GM21528 (cell line): ENCODE measurements around the gene EPHA4.

ENCODE experiments used
- ATAC-seq: cut with Tn5 transposase; IDR thresholded peaks from one replicate; pipeline ENCODE4 v1.9.1; 2021; ENCODE audit warnings: mild to moderate bottlenecking, moderate library complexity; ENCODE audit not compliant: unreplicated experiment, low FRiP score

EPHA4 gene

DNA sequence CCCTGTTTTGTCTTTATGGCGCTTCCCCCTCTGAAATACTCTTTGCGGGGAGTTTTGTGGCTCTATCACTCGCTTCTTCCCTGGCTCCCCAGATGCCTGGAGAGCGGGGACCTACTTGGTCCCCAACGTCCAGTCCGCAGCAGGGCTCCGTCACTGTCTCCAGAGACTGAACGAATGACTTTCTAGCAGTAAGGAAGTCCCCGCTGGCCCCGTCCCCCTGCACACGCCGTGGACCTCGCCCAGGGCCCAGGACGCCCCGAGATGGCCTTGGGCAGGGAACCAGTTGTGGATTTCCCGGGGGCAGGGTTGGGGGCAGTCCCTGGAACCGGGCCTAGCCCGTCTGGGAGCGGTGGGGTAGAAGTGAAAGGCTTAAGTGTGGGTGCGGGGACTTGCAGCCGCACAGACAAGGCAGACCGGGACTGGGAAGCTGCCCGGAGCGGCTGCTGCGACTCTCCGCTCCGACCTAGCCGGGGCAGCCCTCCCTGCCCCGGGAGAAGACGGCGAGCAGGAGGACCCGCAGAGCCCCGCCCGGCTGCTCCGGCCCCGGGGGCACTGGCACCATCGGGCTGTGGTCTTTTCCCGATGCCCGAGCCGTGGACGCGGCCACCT lies 821 bp upstream of the EPHA4 start:
- peak; percentile 40 for ATAC-seq

DNA sequence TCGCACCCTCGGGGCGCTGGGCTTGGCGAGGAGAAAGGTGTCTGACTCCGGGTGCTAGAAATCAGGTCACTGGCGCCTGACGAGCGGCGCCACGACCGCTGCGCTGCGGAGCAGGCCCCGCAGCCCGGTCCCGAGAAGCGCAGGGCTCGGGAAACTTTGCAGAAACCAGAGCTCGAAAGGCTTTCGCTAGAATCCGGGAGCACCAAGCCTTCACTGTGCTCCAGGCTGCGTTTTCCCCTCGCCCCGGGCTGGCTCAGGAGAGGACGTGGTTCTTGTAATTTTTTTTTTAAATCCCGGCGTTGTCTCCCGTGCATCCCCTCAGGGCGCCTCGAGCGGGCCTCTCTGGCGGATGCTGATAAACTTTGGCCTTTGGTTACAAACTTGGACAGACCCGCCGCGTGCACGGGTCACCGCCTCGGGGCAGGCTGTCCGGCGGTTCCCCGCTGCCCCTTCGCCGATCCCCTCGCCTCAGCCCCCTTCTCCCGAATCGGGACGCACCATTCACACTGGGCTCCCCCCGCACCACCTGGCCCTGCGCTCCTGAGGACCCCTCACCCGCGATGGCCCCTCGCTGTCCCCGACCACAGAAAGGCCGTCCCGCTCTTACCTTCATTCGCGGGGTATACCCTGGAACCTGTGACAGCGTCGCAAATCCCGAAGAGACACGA lies 419 bp downstream of the EPHA4 start:
- ATAC-seq: peak; percentile 18

DNA sequence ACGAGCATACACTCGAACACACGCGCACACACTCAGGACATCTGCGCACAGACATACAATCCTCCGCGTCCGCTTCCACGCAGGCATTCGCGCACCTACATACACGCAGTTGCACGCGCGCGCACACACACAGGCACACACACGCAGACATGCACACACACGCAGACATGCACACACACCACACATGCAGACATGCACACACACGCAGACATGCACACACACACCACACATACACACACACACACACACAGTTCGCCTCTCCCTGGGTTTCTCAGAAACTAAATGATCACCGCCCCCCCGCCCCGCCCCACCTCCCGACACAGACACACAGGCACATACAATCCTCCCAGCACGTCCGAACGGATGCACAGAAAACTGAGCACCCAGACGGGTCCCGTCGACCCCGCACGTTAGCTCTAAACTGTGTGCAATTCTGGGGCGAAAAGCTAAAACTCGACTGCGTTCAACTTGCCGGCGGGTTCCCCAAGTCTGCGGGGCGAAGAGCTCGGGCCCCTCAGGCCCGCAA lies 1.0 kb downstream of the EPHA4 start:
- ATAC-seq: no peak

DNA sequence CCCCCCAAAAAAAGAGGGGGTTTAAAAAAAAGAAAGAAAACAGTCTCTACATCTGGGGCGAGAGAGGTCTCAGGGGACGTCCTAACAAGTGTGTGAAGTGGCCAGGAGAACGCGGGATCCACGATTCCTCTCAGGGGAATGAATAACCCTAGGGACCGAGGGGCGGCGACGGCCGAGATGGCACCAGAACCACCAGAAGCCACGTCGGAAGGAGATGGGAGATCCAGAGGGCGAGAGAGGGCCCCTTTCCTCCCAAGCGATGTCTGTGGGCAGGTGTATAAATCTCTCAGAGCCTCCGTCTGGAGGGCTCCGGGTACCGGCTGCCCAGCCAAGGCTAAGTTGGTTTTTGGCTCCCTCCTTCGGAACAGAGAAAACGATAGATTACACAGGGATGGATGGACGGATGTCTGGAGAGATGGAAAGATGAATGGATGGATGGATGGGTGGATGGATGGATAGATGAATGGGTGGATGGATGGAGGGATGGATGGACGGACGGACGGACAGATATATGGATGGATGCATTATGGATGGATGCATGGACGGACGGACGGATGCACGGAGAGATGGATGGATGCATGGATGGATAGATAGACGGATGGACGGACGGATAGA lies 1.7 kb downstream of the EPHA4 start:
- no peak for ATAC-seq

DNA sequence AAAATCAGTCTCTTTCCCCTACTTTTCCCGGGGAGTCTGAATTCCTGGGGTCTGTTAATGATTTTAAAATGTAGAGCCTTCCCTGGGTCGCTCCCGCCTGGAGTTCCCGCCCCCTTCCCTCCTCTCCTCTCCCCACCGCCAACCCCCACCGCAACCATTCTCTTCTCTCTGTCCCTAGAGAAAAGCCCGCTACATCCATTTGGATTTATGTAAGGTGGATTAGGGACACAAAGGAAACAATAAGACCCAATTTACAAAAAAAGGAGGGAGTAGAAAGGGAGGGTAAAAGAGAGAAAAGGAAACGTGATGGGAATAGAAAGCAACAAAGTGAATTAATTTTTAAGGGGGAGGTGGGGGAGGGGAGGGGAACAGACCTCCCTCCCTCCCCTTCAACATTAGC lies 2.2 kb downstream of the EPHA4 start:
- ATAC-seq: no peak

DNA sequence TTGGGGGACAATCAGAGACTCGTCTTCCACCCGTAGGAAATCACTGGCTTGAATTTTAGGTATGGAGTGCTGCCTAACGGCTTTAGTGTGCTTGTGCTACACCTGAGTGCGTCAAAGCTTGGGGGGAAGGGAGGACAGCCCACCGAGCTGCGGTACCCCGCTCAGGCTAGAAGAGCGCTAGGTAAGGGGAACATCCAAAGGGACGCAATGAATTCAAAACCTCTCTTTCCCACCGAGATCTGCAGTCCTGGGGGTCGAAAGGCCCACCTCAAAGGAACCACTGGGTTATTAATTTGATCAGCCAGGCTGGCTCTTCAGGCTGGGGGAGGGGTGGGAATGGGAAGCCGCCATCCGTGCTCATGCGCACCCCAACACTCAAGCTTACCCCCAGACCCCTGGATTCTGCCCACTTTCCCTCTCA lies 2.7 kb downstream of the EPHA4 start:
- no peak for ATAC-seq

DNA sequence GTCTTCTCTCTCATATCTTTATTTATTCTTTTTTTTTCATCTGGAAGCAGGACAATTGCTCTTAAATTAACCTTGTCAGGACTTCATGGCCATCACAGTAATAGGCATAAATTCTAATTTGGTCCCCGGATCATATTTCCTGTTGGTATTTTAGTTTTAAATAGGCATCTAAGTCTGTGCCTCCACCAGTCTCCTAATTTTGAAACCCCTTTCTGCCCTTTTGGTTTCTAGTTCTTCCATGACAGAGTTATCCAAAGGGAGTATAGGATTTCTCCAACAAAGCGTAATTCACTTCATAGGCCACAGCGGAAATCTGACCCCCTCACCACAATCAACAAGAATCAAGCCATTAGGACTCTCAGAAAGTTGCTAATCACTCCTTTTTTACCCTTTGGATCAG lies 3.8 kb downstream of the EPHA4 start:
- ATAC-seq: no peak

DNA sequence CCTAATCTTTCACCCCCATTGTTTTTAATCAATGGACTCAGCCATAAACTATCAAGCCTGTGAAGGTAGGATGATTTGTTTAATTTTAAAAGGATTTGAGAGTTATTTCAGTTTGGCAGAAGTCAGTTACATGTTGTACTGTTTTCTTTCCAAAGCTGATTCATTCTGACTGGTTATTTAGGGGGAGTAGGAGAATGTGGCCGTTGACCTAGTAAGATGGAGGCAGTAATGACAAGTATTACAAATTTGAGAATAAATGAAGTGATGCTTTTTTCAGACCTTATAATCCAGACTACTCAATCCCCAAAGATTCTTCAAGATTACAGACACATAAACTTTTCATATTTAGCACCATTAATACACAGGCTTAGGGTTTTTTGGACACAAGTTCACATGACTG lies 4.3 kb downstream of the EPHA4 start:
- no peak for ATAC-seq

DNA sequence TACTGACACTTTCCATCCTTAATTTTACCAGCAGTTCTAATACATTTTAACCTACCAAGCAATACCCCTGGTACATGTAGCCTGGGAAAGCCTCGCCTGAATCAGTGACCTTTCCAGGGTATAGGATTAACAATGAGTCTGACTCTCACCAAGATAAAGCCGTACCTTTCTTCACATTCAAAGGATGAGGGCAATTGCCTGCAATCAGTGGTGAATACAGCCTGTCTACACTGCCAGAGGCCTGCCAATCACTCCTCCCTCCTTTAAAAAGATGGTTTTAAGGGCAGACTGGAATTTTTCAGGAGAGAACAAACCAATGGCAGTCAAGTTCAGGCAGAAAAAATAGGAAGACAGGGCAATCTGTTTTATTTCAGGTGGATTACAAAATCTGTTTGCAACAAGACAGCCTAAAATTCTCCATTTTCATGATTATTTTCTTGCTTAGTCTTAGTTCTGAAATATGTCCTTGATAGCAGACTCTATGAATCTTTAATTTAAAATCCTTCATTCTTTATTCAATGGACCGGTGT lies 4.8 kb downstream of the EPHA4 start:
- no peak for ATAC-seq

DNA sequence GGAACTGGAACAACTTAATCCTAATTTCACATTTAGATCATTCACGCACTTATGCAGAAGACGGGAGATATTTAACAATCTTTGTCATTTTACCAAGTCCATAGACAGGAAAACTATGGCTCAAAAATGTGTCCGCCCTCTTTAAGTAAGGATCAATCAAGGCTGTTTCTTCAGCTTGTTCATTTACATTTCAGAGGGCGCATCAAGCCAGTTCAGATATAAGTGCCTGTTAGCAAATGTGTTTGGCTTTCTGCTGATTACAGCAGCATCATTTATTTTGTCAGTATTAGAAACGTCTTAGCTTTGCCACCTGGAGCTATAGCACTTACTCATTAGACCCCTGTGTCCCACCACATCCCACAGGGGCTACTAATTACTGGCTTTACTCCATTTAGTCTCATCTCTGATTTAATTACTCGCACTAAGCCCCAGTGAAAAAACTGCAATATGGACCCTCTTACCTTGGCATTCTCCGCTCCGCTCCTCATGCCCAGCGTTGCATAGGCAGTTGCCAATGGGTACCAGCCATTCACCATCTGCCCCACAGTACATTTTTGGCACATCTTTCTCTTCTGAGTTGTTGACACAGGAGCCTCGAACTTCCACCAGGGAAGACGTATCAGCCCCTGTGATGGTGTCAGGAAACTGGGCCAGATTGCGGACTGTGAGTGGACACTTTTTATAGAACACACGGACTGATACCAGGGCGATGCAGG lies 8.7 kb downstream of the EPHA4 start:
- ATAC-seq: no peak

DNA sequence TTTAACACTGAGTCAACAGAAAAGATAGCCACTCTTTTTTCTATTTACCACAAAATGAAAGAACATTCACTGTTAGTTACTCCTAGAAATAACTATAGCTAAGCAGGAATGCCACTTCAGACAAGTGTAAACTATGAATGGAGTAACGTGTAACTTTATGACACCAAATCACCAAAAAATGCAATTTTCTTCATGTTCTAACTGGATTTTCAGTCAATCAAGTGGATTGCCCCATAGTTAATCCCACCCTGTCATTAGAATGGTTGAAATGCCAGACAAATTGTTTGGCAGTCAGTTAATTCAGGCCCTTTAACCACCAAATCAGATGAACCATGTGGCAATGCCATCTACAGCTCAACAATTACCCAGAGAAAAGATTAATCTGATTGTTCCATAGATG lies 9.9 kb downstream of the EPHA4 start:
- ATAC-seq: no peak

DNA sequence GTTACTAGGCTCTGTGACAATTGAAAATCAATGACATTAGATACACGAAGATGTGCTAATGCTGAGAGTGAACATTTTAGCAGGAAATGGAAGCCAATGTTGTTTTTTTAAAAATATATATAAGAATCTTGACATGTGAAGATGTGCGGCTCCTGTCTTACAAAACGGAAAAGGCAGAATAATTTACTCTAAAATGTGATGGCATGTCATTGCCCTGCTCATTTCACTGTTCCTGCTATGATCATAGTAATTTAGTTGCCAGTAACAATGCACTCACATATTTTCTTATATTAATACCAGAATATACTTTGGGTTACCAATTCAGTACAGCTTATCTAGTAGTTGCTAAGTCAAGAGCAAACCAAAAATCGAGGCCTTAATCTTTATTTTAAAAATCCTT lies 10.3 kb downstream of the EPHA4 start:
- ATAC-seq: no peak

DNA sequence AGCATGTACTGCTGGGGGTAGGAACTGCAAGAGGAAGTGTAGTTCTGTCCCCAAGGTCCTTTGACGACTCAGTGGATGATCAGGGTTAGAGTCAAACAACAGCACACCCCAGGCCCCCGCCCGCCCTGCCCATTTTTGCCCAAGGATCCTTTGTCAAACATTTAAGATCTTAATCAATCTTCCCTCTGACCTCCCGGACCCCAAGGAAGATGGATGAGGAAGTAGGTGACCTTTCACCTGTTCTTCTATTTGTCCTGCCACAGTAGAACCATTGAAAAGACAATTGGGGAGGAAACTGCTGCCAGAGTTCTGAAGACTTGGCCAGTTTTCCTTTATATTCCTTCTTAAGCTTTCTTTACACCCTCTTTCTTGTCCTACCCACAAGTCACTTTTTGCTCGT lies 12.1 kb downstream of the EPHA4 start:
- no peak for ATAC-seq

DNA sequence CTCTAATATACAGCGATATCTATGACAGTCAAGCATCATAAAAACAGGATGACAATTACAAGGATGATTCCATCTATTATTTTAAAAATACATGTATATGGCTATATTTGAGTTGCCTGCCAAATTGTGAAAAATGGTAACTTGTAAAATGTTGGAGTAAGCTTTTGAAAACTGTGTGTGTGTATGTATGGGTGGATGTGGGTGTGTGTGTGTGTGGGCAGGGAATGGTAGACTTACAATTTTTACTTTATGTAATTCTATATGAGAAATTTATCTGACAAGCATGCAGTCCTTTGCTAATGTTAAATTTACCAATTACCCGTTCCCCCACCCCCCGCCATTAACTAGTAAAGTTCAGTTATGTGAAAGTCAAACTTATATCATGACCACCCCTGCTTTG lies 14.0 kb downstream of the EPHA4 start:
- no peak for ATAC-seq

DNA sequence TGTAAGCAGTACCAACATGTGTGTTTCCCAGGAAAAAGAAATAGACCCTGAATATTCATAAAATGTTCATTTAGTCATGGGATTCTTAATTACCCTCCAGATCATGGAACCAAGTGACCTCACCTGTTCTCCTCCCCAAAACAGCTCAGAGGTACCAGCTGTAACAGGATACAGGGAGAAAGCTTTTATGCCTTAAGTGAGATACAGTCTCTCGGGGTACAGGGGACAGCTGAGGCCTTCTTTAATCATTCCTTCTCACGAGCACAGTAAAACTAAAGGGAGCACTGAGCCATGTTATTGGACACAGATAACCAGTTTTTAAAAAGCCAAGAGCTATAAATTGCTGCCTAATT lies 16.6 kb downstream of the EPHA4 start:
- peak; percentile 59 for ATAC-seq

DNA sequence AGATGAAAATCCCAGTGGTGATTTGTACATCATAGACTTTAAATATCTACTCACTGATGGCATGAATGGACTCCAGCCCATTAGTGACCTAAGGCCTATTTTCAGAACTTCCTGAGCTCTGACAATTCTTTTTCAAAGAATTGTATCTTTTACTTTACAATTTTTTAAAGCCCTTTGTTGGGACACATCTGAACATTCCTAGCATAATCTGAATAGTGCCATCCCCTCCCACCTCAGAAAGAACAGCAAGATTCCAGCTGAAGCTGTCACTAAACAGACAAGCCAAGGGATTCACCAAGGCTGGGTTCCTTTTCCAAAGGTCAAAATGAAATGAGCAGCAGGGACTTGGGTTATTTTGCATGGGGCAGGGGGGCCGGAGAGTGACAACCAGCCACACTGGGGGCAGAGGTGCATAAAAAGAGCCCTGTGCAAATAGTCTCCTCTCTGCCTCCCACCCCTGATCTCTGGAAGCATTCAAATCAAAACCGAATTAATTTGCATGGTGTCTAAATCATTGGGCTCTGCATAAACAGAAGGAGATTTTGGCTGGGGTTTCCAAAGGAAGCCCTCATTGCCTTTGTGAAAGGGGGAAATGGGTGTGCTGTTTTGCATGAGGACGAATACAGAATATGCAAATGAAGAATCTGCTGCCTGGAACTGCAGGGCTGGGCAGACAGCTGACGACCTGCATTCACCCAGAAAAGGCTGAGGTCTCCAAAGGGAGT lies 17.2 kb downstream of the EPHA4 start:
- ATAC-seq: peak; percentile 99

DNA sequence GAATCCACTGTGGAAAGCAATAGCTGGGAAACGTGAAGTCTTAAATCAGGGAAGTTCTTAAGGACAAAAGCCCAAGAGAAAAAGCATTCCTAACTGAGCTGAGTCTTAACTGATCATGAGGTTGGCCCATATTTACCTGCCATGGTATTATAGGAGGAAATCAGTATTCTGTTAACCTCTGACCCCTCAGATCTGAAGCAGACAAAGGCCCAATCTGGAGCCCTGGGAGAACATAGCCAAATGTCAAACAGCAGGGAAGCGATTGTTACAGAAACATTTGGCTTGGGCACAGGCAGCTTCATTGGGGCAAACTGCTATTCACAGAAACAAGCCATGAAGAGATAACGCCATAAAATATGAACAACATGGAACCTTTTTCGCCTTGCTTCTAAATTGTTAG lies 18.8 kb downstream of the EPHA4 start:
- no peak for ATAC-seq

DNA sequence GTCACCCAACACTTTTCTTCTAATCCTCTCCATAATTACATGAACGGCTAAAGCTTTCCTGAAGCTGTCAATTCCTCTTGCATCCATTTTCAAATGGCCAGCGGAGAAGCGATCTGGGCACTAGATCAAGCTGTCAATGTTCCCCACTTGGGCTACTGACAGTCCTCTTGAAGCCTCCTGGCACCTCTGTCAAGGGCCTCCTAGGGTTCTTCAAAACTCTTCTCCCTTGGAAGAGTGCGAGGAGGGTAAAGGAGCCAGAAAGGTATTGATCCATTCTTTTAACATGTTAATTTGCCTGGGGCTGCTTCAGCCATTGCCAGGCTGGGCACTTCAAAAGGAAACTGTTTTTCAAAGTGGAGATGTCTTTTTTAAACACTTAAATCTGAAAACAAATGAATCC lies 19.8 kb downstream of the EPHA4 start:
- ATAC-seq: no peak

DNA sequence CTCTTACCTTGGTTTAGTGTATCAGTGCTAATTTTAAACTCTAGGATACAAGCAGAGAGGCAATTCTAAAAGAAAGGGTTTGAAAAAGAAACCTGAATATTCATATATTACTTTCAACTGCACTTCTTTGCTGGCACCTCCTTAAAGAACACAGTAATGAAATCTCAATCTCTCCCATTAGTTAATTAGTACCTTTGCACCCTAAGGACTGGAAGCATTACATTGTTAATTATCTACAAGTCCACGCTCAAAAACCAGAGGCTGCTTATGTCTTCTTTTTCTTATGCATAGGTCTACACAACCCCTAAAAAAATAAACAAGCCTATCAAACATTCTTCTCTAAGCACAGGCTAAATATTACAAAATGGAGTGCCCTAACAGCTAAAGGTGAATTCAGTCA lies 20.2 kb downstream of the EPHA4 start:
- ATAC-seq: no peak

DNA sequence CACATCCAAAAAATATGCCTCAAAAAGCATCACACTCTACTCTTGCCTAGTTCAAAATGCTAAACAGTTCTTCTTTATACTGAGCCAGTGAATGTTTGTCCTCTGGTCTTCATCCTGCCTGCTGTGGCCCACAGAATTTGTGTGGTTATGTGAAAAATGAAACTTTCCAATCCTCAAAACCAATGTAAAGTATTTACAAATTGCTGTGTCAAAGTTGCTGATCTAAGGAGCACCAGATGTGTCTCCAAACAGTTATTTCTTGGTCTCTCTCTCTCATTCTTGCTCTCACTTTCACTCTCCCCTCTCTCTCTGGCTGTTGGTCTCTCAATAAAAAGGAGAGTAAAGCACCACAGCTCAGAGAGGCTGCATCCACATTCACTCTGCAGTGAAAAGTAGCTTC lies 23.0 kb downstream of the EPHA4 start:
- peak; percentile 64 for ATAC-seq
